ENCODE data around the gene CYS1. TPM values are rescaled to one million over a fixed set of nuclear protein-coding genes. Genes with fewer than 3 reads are reported as not detected.
A peak's percentile ranks its signal among the peaks of the same experiment; 100 is the strongest.

CYS1 gene
- total RNA-seq, 1 donor from 2014 or later, result 0.56 TPM

- peaks cover 28% of the 10 kb centered on the region for H3K4me1 Mint-ChIP-seq
- no peak for TF ChIP-seq EZH2 (IDR thresholded peaks at IDR 0.05)
- no peak for TF ChIP-seq EZH2phosphoT487 (IDR thresholded peaks at IDR 0.05)
- no peak for TF ChIP-seq CTCF (IDR thresholded peaks at IDR 0.05)
- no peak overlapping the region for H3K9ac ChIP-seq
Observed at GRCh38 chr2:10054976-10055375, 25.2 kb downstream of the CYS1 start.

GRCh38 chr2:10054424-10054823, 25.8 kb downstream of the CYS1 start:
- no peak overlapping the region for H3K27ac Mint-ChIP-seq
- H3K9me3 Mint-ChIP-seq, result no peaks in the 10 kb centered on the region
- Histone ChIP-seq H3K27me3 (no peaks in the 10 kb centered on the region), H3K9ac (no peak overlapping the region), H3F3A (ENCODE audit: low read depth) (peaks cover 22% of the 10 kb centered on the region), H2AFZ (replicated peaks) (no peak overlapping the region), H3K4me1 (peaks cover 14% of the 10 kb centered on the region), H3K9me3 (ENCODE audit: low read depth) (no peaks in the 10 kb centered on the region), H3K27ac (no peak overlapping the region), H3K79me2 (ENCODE audit: low read depth) (no peaks in the 10 kb centered on the region), H3K36me3 (no peaks in the 10 kb centered on the region), H3K4me2 (no peak overlapping the region), H4K20me1 (ENCODE audit: low read depth) (no peaks in the 10 kb centered on the region), H3K4me3 (no peak overlapping the region)
- peaks cover 28% of the 10 kb centered on the region for H3K4me1 Mint-ChIP-seq
- peaks cover 6% of the 10 kb centered on the region for H3K27me3 Mint-ChIP-seq (ENCODE audit: insufficient read depth, low read depth)
- peaks cover 31% of the 10 kb centered on the region for H3K36me3 Mint-ChIP-seq
- H3K4me3 Mint-ChIP-seq, result no peak overlapping the region
- TF ChIP-seq EZH2 (IDR thresholded peaks at IDR 0.05) (no peak), CTCF (IDR thresholded peaks at IDR 0.05) (peak; percentile 10)
- no peak for DNase-seq (ENCODE audit: low spot score)

More at GRCh38 chr2:10054976-10055375, 25.2 kb downstream of the CYS1 start:
- no peaks in the 10 kb centered on the region for H3K9me3 Mint-ChIP-seq
- Histone ChIP-seq H3K27me3 (no peaks in the 10 kb centered on the region), H2AFZ (replicated peaks) (no peak overlapping the region), H3K4me3 (no peak overlapping the region), H3K4me2 (no peak overlapping the region), H3K27ac (no peak overlapping the region), H3K4me1 (peaks cover 14% of the 10 kb centered on the region), H4K20me1 (ENCODE audit: low read depth) (no peaks in the 10 kb centered on the region), H3F3A (ENCODE audit: low read depth) (peaks cover 22% of the 10 kb centered on the region), H3K9me3 (ENCODE audit: low read depth) (no peaks in the 10 kb centered on the region), H3K36me3 (no peaks in the 10 kb centered on the region), H3K79me2 (ENCODE audit: low read depth) (no peaks in the 10 kb centered on the region)
- peaks cover 7% of the 10 kb centered on the region for H3K27me3 Mint-ChIP-seq (ENCODE audit: insufficient read depth, low read depth)
- no peak overlapping the region for H3K4me3 Mint-ChIP-seq
- no peak for DNase-seq (ENCODE audit: low spot score)
- H3K36me3 Mint-ChIP-seq, result peaks cover 25% of the 10 kb centered on the region
- no peak overlapping the region for H3K27ac Mint-ChIP-seq

- Mint-ChIP-seq H3K4me3 (no peak overlapping the region), H3K4me1 (peaks cover 26% of the 10 kb centered on the region), H3K27me3 (ENCODE audit: insufficient read depth, low read depth) (peaks cover 6% of the 10 kb centered on the region), H3K27ac (no peak overlapping the region), H3K9me3 (no peaks in the 10 kb centered on the region), H3K36me3 (peaks cover 32% of the 10 kb centered on the region)
- no peak overlapping the region for H3K4me2 ChIP-seq
- H2AFZ ChIP-seq (replicated peaks), result no peak overlapping the region
- no peaks in the 10 kb centered on the region for H3K27me3 ChIP-seq
- no peaks in the 10 kb centered on the region for H3K79me2 ChIP-seq (ENCODE audit: low read depth)
- H3K9ac ChIP-seq, result no peak overlapping the region
- H3K9me3 ChIP-seq (ENCODE audit: low read depth), result no peaks in the 10 kb centered on the region
- no peaks in the 10 kb centered on the region for H3K36me3 ChIP-seq
- no peak for DNase-seq (ENCODE audit: low spot score)
- no peak overlapping the region for H3K4me3 ChIP-seq
- no peak for TF ChIP-seq CTCF (IDR thresholded peaks at IDR 0.05)
- no peak for TF ChIP-seq EZH2 (IDR thresholded peaks at IDR 0.05)
- no peak for TF ChIP-seq EZH2phosphoT487 (IDR thresholded peaks at IDR 0.05)
- no peak overlapping the region for H3K27ac ChIP-seq
- H3F3A ChIP-seq (ENCODE audit: low read depth), result peaks cover 20% of the 10 kb centered on the region
- peaks cover 14% of the 10 kb centered on the region for H3K4me1 ChIP-seq
- H4K20me1 ChIP-seq (ENCODE audit: low read depth), result peaks cover 3% of the 10 kb centered on the region
Observed at GRCh38 chr2:10053351-10053750, 26.9 kb downstream of the CYS1 start.
